Neural progenitor cell (in vitro differentiated cells): ENCODE data around the gene TNFRSF11A. TPM values are rescaled to one million over a fixed set of nuclear protein-coding genes. Genes with fewer than 3 reads are reported as not detected.
A peak's percentile ranks its signal among the peaks of the same experiment; 100 is the strongest.

Experiments used
- DNase-seq: peaks from one replicate; pipeline ENCODE4 v3.0.0-alpha.2; 2016; ENCODE audit warnings: low spot score
- H2AFZ ChIP-seq: fragments of 200-600 bp; sonication (generic); replicated peaks from 2 replicates; pipeline ENCODE4 v1.6.1; 2016; ENCODE audit warnings: antibody characterized with exemption
- H3F3A ChIP-seq: fragments of 200-600 bp; sonication (generic); 2 replicates; pipeline ENCODE4 v1.6.1; 2016; ENCODE audit warnings: antibody characterized with exemption, low read depth
- H3K27ac ChIP-seq: fragments of 200-600 bp; sonication (generic); 2 replicates; pipeline ENCODE4 v1.5.1; 2016; ENCODE audit warnings: mild to moderate bottlenecking
- H3K27me3 ChIP-seq: fragments of 200-600 bp; sonication (generic); 2 replicates; pipeline ENCODE4 v1.6.1; 2016; ENCODE audit warnings: mild to moderate bottlenecking, moderate library complexity
- H3K36me3 ChIP-seq: fragments of 200-600 bp; sonication (generic); 2 replicates; pipeline ENCODE4 v1.5.1; 2016
- H3K4me1 ChIP-seq: fragments of 200-600 bp; sonication (generic); 2 replicates; pipeline ENCODE4 v1.6.1; 2016; ENCODE audit warnings: mixed run types
- H3K4me2 ChIP-seq: fragments of 200-600 bp; sonication (generic); 2 replicates; pipeline ENCODE4 v1.6.1; 2016
- H3K4me3 ChIP-seq: fragments of 200-600 bp; sonication (generic); 2 replicates; pipeline ENCODE4 v1.5.1; 2016
- H3K79me2 ChIP-seq: fragments of 200-600 bp; sonication (generic); 2 replicates; pipeline ENCODE4 v1.6.1; 2016; ENCODE audit warnings: low read depth
- H3K9ac ChIP-seq: fragments of 200-600 bp; sonication (generic); 2 replicates; pipeline ENCODE4 v1.6.1; 2016
- H3K9me3 ChIP-seq: fragments of 200-600 bp; sonication (generic); 2 replicates; pipeline ENCODE4 v1.5.1; 2016; ENCODE audit warnings: low read depth
- H4K20me1 ChIP-seq: fragments of 200-600 bp; sonication (generic); 2 replicates; pipeline ENCODE4 v1.6.1; 2016; ENCODE audit warnings: low read depth
- H3K27ac Mint-ChIP-seq: 3 replicates; pipeline ENCODE4 v1.8.0; 2021; ENCODE audit warnings: mixed read lengths
- H3K27me3 Mint-ChIP-seq: 2 replicates; pipeline ENCODE4 v1.8.0; 2022; ENCODE audit warnings: low read depth, mild to moderate bottlenecking, inconsistent platforms, moderate library complexity, mixed read lengths; ENCODE audit not compliant: insufficient read depth
- H3K36me3 Mint-ChIP-seq: 3 replicates; pipeline ENCODE4 v1.8.0; 2021; ENCODE audit warnings: mixed read lengths
- H3K4me1 Mint-ChIP-seq: 3 replicates; pipeline ENCODE4 v1.8.0; 2021; ENCODE audit warnings: mixed read lengths
- H3K4me3 Mint-ChIP-seq: 3 replicates; pipeline ENCODE4 v1.8.0; 2021; ENCODE audit warnings: mild to moderate bottlenecking, moderate library complexity, mixed read lengths
- H3K9me3 Mint-ChIP-seq: 3 replicates; pipeline ENCODE4 v1.8.0; 2020; ENCODE audit warnings: mixed read lengths
- CTCF ChIP-seq: fragments of 200-600 bp; sonication (generic); IDR thresholded peaks from 2 replicates; pipeline ENCODE4 v1.5.1; 2017; ENCODE audit warnings: antibody characterized with exemption, mild to moderate bottlenecking
- EZH2 ChIP-seq: fragments of 200-600 bp; sonication (generic); IDR thresholded peaks from 2 replicates; pipeline ENCODE4 v1.6.1; 2017; ENCODE audit warnings: antibody characterized with exemption, mild to moderate bottlenecking, moderate library complexity
- EZH2phosphoT487 ChIP-seq: fragments of 200-600 bp; sonication (generic); IDR thresholded peaks from 2 replicates; pipeline ENCODE4 v1.6.1; 2017; ENCODE audit warnings: antibody characterized with exemption
- total RNA-seq: library from RNA; depleted of rRNA; stranded (reverse); fragments of >200 nt; gene quantifications from 2 replicates; pipeline ENCODE4 v1.2.3, GENCODE V29; 2015; ENCODE audit warnings: low replicate concordance

TNFRSF11A gene
- total RNA-seq, 1 donor from 2014 or later, result 0.47 TPM

- peaks cover 7% of the 10 kb centered on the region for H3K27me3 Mint-ChIP-seq
- H3K9me3 ChIP-seq, result no peaks in the 10 kb centered on the region
- H3K9me3 Mint-ChIP-seq, result no peaks in the 10 kb centered on the region
- H3K27ac ChIP-seq, result no peak overlapping the region
- no peak overlapping the region for H3K9ac ChIP-seq
- DNase-seq, result peak; percentile 39
- H3F3A ChIP-seq, result peaks cover 8% of the 10 kb centered on the region
- H3K4me3 Mint-ChIP-seq, result peak overlapping the region; percentile 36
- no peaks in the 10 kb centered on the region for H4K20me1 ChIP-seq
- H3K79me2 ChIP-seq, result no peaks in the 10 kb centered on the region
- TF ChIP-seq EZH2, result no peak
- TF ChIP-seq CTCF, result no peak
- TF ChIP-seq EZH2phosphoT487, result no peak
- H3K4me2 ChIP-seq, result peak overlapping the region; percentile 57
- peak overlapping the region; percentile 82 for H3K27ac Mint-ChIP-seq
- H3K27me3 ChIP-seq, result no peaks in the 10 kb centered on the region
- H2AFZ ChIP-seq, result peak overlapping the region; percentile 19
- no peaks in the 10 kb centered on the region for H3K36me3 ChIP-seq
- H3K4me1 Mint-ChIP-seq, result peaks cover 26% of the 10 kb centered on the region
- H3K4me3 ChIP-seq, result no peak overlapping the region
- H3K36me3 Mint-ChIP-seq, result no peaks in the 10 kb centered on the region
- H3K4me1 ChIP-seq, result peaks cover 13% of the 10 kb centered on the region
Measured at GRCh38 chr18:62346333-62347088, 21.4 kb downstream of the TNFRSF11A start.

DNA sequence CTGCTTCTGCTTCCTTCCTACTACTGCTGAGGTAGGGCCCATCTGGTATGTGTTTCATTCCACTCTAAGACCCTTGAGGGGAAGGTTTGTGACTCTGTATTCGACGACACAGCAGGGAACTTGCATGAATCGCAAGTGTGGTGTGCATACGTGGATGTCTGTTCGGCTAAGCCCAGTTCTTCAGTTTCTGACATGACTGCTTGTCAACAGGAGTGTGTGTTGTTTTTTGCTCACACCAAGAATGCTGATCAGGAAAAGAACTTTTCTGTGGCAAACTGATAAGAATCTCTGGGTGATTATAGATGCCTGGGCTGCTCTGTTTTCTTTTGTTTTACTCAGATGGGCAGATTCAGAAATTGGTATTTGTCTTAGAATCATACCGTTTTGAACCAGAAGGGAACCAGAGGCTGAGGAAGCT is 22.0 kb downstream of the TNFRSF11A start:
- H3K9me3 Mint-ChIP-seq, result no peaks in the 10 kb centered on the region
- Histone ChIP-seq H3K4me2 (peak overlapping the region; percentile 57), H3K9ac (no peak overlapping the region), H3K79me2 (no peaks in the 10 kb centered on the region), H3K36me3 (no peaks in the 10 kb centered on the region), H2AFZ (peak overlapping the region; percentile 19), H3F3A (peaks cover 8% of the 10 kb centered on the region), H3K27me3 (no peaks in the 10 kb centered on the region), H4K20me1 (no peaks in the 10 kb centered on the region), H3K27ac (no peak overlapping the region), H3K9me3 (no peaks in the 10 kb centered on the region), H3K4me1 (peaks cover 13% of the 10 kb centered on the region), H3K4me3 (no peak overlapping the region)
- DNase-seq, result peak; percentile 19
- peak overlapping the region; percentile 82 for H3K27ac Mint-ChIP-seq
- peaks cover 25% of the 10 kb centered on the region for H3K4me1 Mint-ChIP-seq
- TF ChIP-seq EZH2phosphoT487, result no peak
- no peak for TF ChIP-seq EZH2
- no peak for TF ChIP-seq CTCF
- no peaks in the 10 kb centered on the region for H3K36me3 Mint-ChIP-seq
- H3K4me3 Mint-ChIP-seq, result no peak overlapping the region
- H3K27me3 Mint-ChIP-seq, result peaks cover 7% of the 10 kb centered on the region

GRCh38 chr18:62348474-62348873 is 23.4 kb downstream of the TNFRSF11A start:
- Histone ChIP-seq H4K20me1 (no peaks in the 10 kb centered on the region), H2AFZ (no peak overlapping the region), H3K4me1 (peaks cover 13% of the 10 kb centered on the region), H3K79me2 (no peaks in the 10 kb centered on the region), H3K4me2 (no peak overlapping the region), H3K4me3 (no peak overlapping the region), H3K9ac (no peak overlapping the region), H3K9me3 (no peaks in the 10 kb centered on the region), H3K27ac (no peak overlapping the region), H3F3A (peaks cover 8% of the 10 kb centered on the region), H3K36me3 (no peaks in the 10 kb centered on the region), H3K27me3 (no peaks in the 10 kb centered on the region)
- H3K27ac Mint-ChIP-seq, result peak overlapping the region; percentile 83
- no peaks in the 10 kb centered on the region for H3K9me3 Mint-ChIP-seq
- H3K36me3 Mint-ChIP-seq, result no peaks in the 10 kb centered on the region
- peaks cover 7% of the 10 kb centered on the region for H3K27me3 Mint-ChIP-seq
- H3K4me3 Mint-ChIP-seq, result peak overlapping the region; percentile 3
- no peak for DNase-seq
- peaks cover 33% of the 10 kb centered on the region for H3K4me1 Mint-ChIP-seq
- TF ChIP-seq EZH2, result no peak
- no peak for TF ChIP-seq CTCF
- TF ChIP-seq EZH2phosphoT487, result no peak
